Measurements from ENCODE around the gene ABHD17C. TPM values are rescaled to one million over a fixed set of nuclear protein-coding genes. Genes with fewer than 3 reads are reported as not detected.
A peak's percentile ranks its signal among the peaks of the same experiment; 100 is the strongest.

ABHD17C gene
- polyA plus RNA-seq, 1 donor (not counting 4 experiments of a cell fraction or from before 2014, with no cell fraction given), result 23.3 TPM

DNA sequence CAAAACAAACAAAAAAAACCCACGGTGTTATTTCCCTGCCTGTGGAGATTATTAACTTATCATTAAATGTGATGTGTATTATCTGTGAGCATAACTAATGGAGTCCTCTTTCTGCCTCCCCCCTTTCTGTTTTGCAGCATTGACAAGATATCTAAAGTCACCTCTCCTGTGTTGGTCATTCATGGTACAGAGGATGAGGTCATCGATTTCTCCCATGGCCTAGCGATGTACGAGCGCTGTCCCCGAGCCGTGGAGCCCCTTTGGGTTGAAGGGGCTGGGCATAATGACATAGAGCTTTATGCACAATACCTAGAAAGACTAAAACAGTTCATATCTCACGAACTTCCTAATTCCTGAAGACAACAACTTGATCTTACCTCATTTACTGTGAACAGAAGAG is 58.9 kb downstream of the ABHD17C start:
- dilution Hi-C loops (cut with MboI; ENCODE audit: extremely low pct_ligation_motif_present, low sequenced_read_pairs), result no loop called here
- H3K9ac ChIP-seq (ENCODE audit: control insufficient read depth, extremely low read depth, insufficient read depth, low read length), result no peak overlapping the region
- no peak for TF ChIP-seq CTCF (optimal IDR thresholded peaks at IDR 0.05 in 1 of 3, IDR thresholded peaks at IDR 0.05 in 1 of 3, conservative IDR thresholded peaks at IDR 0.05 in 1 of 3; ENCODE audit: extremely low read depth in 1 of 3, insufficient read depth in 2 of 3, low read length in 3 of 3)
- no peak for TF ChIP-seq EZH2 (IDR thresholded peaks at IDR 0.05; ENCODE audit: low read length)
- no peaks in the 10 kb centered on the region for H3K9me1 ChIP-seq (ENCODE audit: control insufficient read depth, extremely low read depth, insufficient read depth, low read length)
- H3K4me3 ChIP-seq (ENCODE audit: control insufficient read depth in 2 of 3, extremely low read depth in 1 of 3, insufficient read depth in 2 of 3, low read depth in 1 of 3, low read length in 3 of 3), result no peak overlapping the region
- H3K36me3 ChIP-seq (ENCODE audit: control insufficient read depth in 2 of 2, extremely low read depth in 1 of 2, insufficient read depth in 2 of 2, low read length in 2 of 2), result peaks cover 11 to 18% of the 10 kb centered on the region in 2 experiments
- no peak overlapping the region for H3K4me2 ChIP-seq (ENCODE audit: control insufficient read depth, extremely low read depth, insufficient read depth, low read depth, low read length)
- H2AFZ ChIP-seq (ENCODE audit: control insufficient read depth, low read length), result no peak overlapping the region
- H4K20me1 ChIP-seq (ENCODE audit: control insufficient read depth, extremely low read depth, insufficient read depth, low read length), result no peaks in the 10 kb centered on the region
- DNase-seq (ENCODE audit: low read depth, low spot score) (no peak), FAIRE-seq (no peak)
- no peaks in the 10 kb centered on the region for H3K9me3 ChIP-seq (ENCODE audit: control insufficient read depth, low read depth, low read length)
- no peak overlapping the region for H3K27ac ChIP-seq (ENCODE audit: control insufficient read depth, insufficient read depth, low read length)
- H3K27me3 ChIP-seq (ENCODE audit: control insufficient read depth, extremely low read depth, insufficient read depth, low read length), result no peaks in the 10 kb centered on the region
- no peaks in the 10 kb centered on the region for H3K79me2 ChIP-seq (ENCODE audit: control insufficient read depth, insufficient read depth, low read length)
- H3K4me1 ChIP-seq (ENCODE audit: control insufficient read depth, extremely low read depth, insufficient read depth, low read length), result peaks cover 3% of the 10 kb centered on the region

- no peak overlapping the region for H3K4me3 ChIP-seq (ENCODE audit: control insufficient read depth in 2 of 3, extremely low read depth in 1 of 3, insufficient read depth in 2 of 3, low read depth in 1 of 3, low read length in 3 of 3)
- peaks cover 11% of the 10 kb centered on the region for H3K4me1 ChIP-seq (ENCODE audit: control insufficient read depth, extremely low read depth, insufficient read depth, low read length)
- H3K9ac ChIP-seq (ENCODE audit: control insufficient read depth, extremely low read depth, insufficient read depth, low read length), result no peak overlapping the region
- TF ChIP-seq EZH2 (IDR thresholded peaks at IDR 0.05; ENCODE audit: low read length) (no peak), CTCF (optimal IDR thresholded peaks at IDR 0.05 in 1 of 3, IDR thresholded peaks at IDR 0.05 in 1 of 3, conservative IDR thresholded peaks at IDR 0.05 in 1 of 3; ENCODE audit: extremely low read depth in 1 of 3, insufficient read depth in 2 of 3, low read length in 3 of 3) (no peak)
- no peak overlapping the region for H3K27ac ChIP-seq (ENCODE audit: control insufficient read depth, insufficient read depth, low read length)
- H4K20me1 ChIP-seq (ENCODE audit: control insufficient read depth, extremely low read depth, insufficient read depth, low read length), result no peaks in the 10 kb centered on the region
- H3K79me2 ChIP-seq (ENCODE audit: control insufficient read depth, insufficient read depth, low read length), result no peaks in the 10 kb centered on the region
- H3K9me1 ChIP-seq (ENCODE audit: control insufficient read depth, extremely low read depth, insufficient read depth, low read length), result no peaks in the 10 kb centered on the region
- no peaks in the 10 kb centered on the region for H3K9me3 ChIP-seq (ENCODE audit: control insufficient read depth, low read depth, low read length)
- dilution Hi-C loops (cut with MboI; ENCODE audit: extremely low pct_ligation_motif_present, low sequenced_read_pairs), result no loop called here
- H3K4me2 ChIP-seq (ENCODE audit: control insufficient read depth, extremely low read depth, insufficient read depth, low read depth, low read length), result no peak overlapping the region
- no peaks in the 10 kb centered on the region for H3K27me3 ChIP-seq (ENCODE audit: control insufficient read depth, extremely low read depth, insufficient read depth, low read length)
- no peak overlapping the region for H2AFZ ChIP-seq (ENCODE audit: control insufficient read depth, low read length)
- DNase-seq (ENCODE audit: low read depth, low spot score), result no peak
- peak; percentile 13 for FAIRE-seq
- H3K36me3 ChIP-seq (ENCODE audit: control insufficient read depth in 2 of 2, extremely low read depth in 1 of 2, insufficient read depth in 2 of 2, low read length in 2 of 2), result peaks cover 11 to 12% of the 10 kb centered on the region in 2 experiments
These were observed 60.8 kb downstream of the ABHD17C start for GRCh38 chr15:80755885-80756284.

Data from keratinocyte (primary cell).